NCI-H526 treated with DMSO at 0.1 percent for 48 hours (cell line): ENCODE results near the gene RHOC.
A peak's percentile ranks its signal among the peaks of the same experiment; 100 is the strongest.

Experiments
- DNase-seq: peaks from one replicate; lab custom pipeline; 2025; lab: John Stamatoyannopoulos, UW

The RHOC gene

DNA sequence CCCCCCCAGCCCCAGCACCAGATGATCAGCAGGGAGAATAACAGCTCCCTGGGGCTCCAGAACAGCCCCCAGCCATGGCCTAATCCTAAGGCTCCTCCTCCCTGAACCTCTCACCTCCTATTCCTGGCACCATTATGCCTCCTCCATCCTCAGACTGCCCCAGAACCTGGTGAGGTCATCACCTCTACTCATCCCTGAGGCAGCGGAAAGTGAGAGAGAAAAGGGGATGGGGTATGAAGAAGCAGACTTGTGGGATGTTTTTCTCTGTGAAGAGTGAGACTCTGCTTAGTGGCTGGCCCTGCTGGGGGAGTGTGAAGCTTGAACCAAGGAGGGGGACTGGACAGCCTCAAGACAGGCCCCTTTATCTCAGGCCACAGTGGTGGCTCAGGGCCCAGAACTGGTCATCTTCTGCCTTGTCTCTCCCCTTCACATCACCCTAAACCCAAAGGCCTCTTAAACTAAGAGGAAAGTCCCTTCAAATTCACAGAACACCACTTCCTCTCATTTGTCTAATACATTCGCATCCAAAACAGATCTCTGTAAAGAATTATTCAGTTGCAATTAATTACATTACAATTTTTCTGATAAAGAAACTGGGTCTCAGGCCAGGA, 10.4 kb upstream of the RHOC start:
- no peak for DNase-seq

DNA sequence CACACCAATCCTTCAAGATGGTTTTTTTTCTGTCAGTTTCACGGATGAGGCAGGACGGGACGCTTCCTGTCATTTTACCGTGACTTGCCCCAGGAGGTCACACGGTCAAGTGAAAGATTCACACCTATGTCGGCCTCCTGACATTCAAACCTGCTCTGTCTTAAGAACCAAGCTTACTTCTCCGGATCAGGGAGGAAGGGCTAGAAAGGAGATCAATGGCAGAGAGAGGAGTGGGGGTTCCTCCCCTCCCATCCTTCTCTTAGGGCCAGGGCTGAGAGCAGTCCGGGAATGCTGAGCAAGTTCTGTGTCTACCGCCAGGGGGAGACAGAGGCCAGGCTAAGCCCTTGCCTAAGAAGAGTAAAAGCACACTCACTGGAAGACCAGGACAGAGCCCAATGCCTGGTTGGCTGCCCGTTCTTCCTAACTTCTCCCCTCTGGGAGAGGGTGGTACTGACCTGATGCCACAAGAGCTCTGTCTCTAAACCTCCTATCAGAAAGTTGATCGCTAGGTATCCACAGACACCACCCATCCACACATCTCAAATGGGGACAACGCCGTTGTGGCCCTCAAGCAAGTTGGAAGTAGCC, 9.3 kb upstream of the RHOC start:
- peak; percentile 84 for DNase-seq

DNA sequence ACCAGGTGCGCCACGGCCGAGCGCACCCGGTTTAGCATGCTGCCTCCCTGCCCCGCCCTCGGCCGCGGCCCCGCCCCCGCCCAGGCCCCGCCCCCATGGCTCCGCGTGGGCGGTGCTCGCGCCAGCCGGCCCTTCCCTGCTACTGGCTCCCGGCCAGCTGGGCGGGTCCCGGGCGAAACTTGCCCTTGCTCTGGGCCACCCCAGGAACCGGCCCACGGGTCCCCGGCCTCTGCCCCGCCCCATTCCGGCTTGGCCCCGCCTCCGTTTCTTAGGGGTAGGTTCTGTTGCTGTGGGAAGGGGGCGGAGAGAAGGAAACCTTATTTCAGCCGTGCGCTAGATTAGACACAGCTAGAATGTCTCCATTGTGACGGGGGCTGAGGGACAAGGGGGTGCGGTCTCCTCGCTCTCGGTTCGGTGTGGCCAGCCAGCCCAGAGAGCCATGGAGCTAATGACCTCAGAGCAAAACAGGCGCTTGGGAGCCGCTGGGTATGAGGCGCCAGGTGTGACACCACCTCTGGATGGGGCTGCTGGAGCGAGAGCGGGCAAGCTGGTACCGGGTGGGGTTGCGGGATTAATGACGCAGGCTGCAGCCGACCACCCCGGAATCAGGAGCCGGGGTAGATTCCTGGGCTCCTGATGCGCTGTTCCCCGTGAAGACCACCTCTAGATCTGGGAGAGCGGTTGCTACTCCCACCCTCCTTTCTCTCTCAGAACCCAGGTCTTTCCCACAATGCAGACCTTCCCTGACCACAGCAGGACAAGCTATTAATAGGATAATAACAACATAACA, 8.5 kb upstream of the RHOC start, which contains the start of gene PPM1J:
Gene PPM1J, minus strand, starts transcription at position 69 of the 790 bp plus-strand sequence. Its CDS starts 31 bp downstream, at position 38.
- peak; percentile 87 for DNase-seq

DNA sequence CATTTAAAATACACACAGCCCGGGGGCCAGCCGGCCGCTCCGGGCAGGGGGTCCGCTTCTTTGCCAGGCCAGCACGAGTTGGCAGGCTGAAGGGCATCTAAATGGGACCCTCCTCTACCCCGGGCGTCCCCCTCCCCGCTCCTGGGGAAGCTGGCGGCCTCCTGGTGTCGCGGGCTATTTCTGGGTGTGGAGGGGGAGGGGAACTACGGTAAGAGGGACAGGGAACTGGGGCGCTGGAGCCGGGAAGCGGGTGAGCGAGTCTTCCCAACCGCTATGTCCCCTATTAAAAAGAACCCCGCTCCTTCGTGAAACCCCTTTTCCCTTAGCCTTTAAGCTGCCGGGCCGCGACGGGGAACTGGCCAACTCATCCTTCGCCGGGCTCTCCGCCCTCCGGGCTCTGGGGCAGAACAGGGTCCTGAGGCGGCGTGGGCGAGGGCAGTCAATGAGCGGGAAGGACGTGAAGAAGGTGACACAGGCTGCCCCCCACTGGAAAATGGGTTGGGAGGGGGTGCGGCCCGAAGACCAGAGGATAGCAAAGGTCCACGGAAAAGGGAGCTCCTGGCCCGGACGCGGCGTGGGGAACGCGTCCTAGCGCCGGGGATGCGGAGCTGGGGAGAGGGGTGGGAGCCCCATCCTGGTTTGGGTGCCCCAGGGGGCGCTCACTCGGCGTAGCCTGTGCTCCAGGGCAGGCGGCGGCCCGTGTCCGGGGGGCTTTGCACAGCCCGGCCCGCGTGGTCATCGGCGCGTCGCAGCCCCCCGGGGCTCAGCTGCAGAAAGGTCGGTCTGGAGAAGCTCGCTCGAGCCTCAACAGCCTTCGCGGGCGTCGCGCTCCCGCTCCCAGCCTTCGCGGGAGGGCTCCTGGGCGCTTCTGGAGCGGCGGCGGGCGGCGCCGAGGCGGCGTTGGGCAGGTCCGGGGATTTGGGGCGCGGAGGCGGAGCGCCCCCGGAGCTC, 7.7 kb upstream of the RHOC start:
- DNase-seq: no peak

DNA sequence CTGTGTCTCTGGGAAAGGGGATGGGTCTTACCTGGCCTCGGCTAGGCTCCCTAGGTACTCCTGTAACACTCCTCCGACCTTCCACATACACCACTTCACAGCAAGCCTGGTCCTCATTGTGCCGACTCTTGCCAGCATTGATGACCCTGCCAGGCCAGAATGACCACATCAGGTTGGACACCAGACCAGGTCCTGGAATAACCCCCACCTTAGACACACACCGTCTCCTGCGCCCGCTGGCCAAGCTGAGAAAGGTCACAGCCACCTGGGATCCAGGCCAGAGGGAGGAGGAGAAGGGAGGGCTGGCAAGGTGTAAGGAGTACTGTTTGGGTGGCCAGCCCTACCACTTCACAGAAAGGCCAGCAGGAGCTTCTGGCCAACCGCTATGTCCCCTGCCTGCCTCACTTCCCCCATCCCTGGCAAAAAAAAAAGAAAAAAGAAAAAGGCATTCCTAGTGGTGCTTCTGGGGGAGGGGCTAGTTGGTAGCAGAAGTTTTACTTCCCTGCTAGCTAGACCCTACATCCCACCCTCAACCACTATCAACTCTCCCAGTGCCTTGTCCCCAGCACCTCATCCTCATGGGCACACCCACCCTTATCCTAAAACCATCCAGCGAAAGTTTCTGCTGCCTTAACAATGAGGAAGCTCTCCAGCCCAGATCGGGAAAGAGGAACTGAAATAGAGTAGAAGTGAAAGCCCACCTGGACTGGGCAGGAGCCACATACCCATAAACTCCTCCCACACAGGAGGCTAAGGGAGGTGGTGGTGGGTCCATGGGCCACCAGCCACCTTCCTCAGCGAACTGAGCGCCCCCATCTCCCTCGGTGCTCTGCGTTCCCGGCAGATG, 6.8 kb upstream of the RHOC start:
- no peak for DNase-seq

DNA sequence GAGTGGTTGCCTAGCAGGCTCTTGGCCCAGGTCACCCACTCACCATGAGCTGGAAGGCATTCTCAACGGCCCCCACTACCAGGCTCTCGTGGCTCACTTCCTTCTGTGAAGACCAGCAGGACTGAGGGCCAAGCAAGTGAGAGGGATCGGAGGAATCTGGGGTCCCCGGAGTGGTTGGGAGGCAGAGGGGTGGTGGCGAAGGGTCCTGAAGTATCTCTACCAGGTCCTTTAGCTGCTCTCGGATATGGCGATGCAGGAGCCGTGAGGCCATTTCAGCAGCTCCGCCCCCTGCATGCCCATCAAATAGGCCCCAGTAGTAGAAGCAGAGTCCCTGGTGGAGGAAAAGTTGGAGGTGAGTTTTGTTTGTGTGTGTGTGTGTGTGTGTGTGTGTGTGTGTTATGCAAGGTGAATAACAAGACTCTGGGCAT, 5.8 kb upstream of the RHOC start:
- no peak for DNase-seq

DNA sequence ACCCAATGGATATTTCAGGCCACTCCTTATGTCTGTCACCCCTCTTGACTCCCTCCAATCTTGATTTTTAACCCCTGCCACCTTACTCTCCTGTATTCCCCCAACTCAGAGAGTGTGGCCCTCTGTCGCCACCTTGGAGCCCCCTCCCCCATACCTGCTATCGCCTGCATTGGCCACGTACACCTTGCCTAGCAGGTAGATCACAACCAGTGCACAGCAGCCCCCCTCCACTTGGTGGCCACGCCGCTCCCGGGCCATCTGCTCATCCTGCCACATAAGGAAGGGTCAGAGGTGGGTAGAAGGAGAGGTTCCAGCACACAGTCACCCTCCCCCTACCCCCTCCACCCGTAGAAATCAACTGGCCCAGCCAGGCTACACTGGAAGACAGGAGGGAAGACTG, 5.3 kb upstream of the RHOC start:
- no peak for DNase-seq

DNA sequence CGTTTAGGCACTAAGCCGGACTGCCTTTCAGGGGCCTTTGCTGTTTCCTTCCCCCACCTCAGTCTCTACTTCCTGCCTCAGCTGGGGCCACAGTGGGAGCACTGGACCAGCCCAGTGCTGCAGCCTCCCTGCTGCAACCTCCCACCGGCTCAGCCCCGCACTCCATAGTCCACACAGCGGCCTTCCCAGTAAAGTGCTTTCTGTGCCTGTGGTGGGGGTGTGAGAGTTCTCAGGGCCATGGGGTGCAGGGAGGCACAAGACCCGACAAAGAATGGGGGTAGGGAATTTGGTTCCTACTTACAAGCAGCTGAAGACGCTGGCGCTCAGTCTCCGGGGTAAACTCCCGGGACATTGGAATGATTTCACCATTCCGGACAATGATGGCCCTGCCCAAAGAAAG, 4.7 kb upstream of the RHOC start:
- DNase-seq: no peak

DNA sequence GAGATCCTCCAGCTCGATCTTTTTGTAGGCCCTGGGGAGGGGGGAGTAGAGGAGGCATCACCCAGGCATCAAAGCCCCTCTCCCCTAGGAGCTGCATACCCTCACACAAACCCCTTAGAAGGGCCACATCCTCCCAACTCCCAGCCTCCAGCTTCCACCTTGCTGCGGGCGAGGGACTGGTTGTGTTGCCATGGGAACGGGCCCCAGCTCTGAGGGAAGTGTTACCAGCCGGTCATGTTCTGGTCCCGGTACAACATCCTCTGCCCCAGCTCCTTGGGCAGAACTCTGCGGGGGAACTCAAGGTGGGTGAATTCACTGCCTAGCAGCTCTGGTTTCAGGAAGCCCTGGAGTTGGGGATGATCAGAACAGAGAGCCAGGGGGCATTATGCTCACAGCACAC, 4.1 kb upstream of the RHOC start:
- no peak for DNase-seq

DNA sequence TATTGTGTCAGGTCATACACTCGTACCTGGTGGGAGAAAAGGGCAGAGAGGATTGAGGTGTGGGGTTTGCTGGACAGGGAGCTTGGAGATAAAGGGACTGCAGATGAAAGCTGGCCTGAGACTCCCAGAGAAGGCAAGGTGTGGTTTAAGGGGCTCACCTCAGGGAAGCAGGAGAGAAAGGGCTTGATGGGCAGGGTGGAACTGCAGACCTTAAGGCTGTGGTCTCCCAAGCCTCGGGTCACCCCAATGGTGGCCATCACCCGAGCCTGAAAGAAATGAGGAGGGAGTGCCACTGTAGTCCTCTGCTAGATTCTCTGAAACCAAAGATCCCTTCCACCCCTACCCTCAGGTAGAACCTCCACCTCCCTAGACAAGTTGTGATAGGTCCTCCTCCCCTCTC, 3.7 kb upstream of the RHOC start:
- no peak for DNase-seq

DNA sequence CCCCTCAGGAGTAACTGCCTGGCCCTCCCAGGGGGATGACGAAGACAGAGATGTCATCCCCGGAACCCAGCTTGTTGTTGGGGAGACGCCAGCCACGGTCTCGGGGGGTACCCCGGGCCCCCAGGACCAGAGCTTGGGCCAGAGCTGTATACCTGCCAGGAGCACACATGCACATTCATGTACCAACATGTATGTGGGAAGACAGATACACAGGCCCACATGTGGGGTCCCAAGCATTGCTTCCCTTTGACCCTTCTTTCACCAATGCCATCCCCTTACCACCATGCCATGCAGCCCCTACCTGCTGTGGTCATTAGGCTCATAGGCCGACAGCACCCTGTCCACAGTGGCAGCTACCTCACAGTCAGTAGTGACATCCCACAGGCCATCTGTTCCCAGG, 3.2 kb upstream of the RHOC start:
- no peak for DNase-seq

DNA sequence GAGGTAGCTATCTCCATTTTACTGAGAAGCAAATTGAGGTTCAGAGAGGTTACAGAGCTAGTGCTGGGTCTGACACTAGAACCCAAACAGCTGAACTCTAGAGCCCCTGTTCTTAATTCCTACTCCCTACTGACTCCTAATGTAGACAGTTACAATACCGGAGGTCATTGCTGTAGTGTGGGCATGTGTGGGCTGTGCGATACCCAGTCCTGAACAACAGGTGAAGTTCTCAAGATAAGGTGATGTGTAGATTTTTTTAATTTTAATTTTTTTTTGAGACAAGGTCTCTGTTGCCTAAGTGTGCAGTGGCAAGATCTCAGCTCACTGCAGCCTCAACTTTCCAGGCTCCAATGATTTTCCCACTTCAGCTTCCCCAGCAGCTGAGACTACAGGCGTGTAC, 1.6 kb upstream of the RHOC start:
- DNase-seq: no peak

DNA sequence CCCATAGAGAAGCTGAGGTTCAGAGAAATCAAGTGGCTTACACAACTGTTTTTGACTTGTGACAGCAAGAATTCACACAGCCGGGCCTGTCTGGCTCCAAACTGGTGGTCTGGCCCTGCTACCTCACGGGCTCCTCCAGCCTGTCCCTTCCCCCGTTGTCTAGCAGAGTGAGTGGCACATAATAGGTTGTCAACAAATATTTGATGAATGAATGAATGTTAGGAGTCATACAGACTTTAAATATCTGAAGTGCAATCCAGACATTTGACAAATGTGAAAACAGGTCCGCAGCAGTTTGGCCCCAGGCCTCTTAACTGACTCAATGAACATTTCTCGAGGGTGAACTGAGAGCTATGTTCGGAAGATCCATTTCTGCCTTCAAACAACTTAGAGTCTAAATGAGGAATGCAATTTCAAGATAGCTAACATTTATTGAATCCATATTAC, 1.1 kb upstream of the RHOC start:
- no peak for DNase-seq

DNA sequence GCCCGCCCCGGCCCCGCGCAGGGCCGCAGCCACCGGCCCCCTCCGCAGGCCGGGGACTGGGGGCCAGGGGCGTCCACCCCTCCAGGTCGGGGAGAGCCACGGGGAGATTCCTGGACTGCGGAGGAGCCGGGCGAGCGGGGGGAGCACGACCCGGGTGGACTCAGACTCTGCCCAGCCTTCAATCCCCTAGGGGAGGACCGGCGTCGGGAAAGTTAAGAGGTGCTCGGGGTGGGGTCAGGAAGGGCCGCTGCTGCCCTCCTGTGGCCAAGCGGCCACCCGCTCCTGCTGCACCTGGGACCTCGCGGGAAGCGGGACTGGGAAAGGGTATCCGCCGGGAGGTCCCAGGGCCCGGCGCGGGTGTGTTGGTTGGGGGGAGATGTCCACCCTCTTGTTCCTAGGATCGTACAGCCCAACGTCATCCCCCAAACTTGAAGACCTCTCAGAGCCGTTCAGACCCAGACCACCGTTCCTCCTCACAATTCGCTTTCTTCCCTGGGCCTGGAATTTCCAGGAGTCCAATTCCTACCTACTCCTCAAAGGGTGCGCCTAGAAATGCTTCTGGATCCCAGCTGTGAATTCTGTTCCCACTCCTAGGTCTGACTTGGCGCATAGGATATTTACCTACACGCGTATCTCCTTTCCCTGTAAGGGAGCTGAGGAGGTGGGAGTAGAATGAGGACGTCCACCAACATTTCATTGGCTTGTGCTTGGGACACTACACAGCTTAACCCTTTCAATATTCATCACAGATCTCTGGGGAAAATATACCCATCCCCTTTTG, 484 bp upstream of the RHOC start:
- peak; percentile 84 for DNase-seq

DNA sequence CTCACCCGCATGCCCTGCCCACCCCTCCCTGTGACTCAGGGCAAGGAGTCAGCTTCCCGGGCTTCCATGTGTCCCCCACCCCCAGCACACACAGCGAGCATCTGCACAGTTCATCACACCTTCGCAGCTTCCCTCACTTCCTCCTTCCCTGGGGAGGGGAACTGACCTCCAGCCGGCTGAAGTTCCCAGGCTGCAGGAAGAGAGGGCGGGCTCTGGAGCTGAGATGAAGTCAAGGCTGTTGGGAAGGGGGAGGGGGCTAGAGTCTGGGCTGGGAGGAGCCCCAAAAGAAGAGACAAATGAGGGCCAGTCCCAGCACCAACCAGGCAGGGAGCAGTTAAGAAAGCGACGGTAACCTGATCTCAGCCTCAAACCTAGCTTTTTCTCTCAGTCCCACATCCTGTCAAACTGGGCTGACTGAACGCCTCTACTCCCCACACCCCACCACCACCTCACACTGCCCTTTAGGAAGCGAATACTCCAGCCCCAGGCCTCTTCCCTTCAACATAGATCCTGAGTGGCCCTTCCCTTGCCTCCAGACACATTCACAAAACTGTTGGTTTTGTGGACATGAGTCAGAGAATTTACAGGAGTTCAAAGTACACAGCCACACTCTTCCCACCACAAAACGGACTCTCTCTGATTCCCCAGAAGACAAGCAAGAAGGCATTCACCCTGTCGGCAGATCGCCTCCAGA, 1.8 kb downstream of the RHOC start:
- peak; percentile 78 for DNase-seq

DNA sequence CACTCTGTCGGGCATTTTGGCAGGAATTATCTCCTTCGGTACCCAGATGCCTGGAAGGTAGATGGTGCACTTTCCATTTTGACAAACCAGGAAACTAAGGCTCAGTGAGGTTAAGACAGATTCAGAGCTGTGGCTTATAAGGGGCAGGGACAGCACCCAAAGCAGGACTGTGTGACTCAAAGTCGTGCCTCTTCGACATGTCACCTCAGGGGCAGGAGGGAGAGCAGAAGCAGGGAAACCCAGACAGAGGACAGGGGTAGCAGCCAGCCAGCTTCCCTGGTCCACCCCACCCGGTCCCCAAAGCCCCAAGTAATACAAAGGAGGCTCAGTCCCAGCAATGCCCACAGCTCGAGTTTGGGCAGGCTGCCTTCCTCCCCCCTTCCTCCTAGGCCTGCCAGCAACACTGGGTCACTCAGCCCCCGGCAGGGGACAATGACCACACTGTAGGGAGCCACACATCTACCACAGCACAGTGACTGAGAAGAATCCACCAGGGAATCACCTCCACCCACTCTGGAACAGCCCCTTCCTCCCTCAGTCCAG, 2.5 kb downstream of the RHOC start:
- no peak for DNase-seq

DNA sequence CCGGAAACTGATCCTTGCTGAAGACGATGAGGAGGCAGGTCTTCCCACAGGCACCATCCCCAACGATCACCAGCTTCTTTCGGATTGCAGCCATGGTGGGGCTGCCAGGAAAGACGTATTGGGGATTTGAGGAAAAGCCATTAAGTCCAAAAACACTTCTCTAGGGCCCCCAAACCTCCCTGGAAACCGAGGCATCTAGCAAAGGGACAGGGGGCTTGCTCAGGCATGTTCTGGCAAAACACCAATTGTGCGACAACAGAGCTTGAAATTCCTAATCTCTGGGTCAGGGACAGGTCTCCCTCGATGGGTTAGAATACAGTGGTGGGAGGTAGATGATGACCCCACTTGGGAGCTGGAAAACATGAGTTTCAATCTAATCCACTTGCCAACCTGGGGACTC, 3.2 kb downstream of the RHOC start:
- no peak for DNase-seq

DNA sequence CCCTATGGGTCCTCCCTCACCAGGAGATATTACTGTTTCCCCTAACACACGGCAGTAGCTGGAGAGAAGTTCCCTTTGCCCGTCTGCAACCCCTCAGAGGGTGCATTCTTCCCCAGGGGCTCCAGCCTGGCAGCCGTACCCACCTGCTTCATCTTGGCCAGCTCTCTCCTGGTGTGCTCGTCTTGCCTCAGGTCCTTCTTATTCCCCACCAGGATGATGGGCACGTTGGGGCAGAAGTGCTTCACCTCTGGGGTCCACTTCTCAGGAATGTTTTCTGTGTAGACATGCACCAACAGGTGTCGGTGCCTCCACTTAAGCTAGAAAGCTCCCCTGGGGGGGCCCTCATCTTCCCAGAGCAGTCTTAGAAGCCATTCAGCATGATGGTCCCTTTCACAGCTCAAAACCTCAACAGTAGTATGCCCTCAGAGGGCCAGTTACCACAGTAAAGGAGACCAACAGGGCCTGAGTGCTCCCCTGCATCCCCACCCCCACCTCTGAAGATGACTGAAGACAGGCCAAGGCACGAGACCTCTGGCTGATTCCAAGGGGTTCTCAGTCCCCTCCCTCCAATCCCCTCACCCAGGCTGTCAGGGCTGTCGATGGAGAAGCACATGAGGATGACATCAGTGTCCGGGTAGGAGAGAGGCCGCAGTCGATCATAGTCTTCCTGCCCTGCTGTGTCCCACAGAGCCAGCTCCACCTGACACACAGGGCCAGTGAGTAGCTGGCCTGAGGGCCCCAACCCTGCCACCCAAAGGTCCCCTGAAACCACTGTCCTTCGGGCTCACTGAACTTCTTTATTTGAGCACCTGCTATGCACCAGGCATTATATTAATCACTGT, 4.3 kb downstream of the RHOC start:
- no peak for DNase-seq

DNA sequence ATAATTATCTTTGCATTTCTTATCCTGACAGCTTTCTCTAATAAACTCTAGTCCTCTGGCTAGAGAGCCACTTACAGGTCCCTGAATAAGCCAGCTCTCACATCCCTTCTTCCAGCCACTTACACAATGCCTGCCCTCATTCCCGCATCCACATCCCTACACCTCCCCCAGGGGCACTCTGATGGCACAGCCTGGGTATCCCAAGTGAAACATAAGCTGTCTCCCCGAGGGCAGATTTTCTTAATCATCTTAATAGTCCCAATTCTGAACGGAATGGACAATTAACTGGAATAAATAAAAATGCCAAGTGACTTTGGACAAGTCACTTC, 4.9 kb downstream of the RHOC start:
- no peak for DNase-seq
